ENCODE measurements around the gene MPP3. TPM values are rescaled to one million over a fixed set of nuclear protein-coding genes. Genes with fewer than 3 reads are reported as not detected.

MPP3 gene
- total and polyA plus RNA-seq, 3 donors from 2014 or later: 5.9 to 18.2 (median 16.7) TPM

GRCh38 chr17:43817826-43818225 lies 15.1 kb downstream of the MPP3 start:
- H3K4me1 ChIP-seq: no peaks in the 10 kb centered on the region
- WGBS, 2 donors: 95 to 97% methylated on average over 5 to 9 of the region's 9 CpGs
- intact Hi-C loops (cut with DNase I; ENCODE audit: low total_unique reads): no loop called here
- H3K36me3 ChIP-seq (ENCODE audit: low read depth, missing control alignments): no peaks in the 10 kb centered on the region
- no peak for DNase-seq
- TF ChIP-seq POLR2A (IDR thresholded peaks at IDR 0.05): no peak
- TF ChIP-seq, protein P1, sequence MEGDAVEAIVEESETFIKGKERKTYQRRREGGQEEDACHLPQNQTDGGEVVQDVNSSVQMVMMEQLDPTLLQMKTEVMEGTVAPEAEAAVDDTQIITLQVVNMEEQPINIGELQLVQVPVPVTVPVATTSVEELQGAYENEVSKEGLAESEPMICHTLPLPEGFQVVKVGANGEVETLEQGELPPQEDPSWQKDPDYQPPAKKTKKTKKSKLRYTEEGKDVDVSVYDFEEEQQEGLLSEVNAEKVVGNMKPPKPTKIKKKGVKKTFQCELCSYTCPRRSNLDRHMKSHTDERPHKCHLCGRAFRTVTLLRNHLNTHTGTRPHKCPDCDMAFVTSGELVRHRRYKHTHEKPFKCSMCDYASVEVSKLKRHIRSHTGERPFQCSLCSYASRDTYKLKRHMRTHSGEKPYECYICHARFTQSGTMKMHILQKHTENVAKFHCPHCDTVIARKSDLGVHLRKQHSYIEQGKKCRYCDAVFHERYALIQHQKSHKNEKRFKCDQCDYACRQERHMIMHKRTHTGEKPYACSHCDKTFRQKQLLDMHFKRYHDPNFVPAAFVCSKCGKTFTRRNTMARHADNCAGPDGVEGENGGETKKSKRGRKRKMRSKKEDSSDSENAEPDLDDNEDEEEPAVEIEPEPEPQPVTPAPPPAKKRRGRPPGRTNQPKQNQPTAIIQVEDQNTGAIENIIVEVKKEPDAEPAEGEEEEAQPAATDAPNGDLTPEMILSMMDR (IDR thresholded peaks at IDR 0.05): no peak
- no peaks in the 10 kb centered on the region for H3K27me3 ChIP-seq
- no peaks in the 10 kb centered on the region for H3K9me3 ChIP-seq
- H3K27ac ChIP-seq: no peak overlapping the region
- no peak overlapping the region for H3K4me3 ChIP-seq

DNA sequence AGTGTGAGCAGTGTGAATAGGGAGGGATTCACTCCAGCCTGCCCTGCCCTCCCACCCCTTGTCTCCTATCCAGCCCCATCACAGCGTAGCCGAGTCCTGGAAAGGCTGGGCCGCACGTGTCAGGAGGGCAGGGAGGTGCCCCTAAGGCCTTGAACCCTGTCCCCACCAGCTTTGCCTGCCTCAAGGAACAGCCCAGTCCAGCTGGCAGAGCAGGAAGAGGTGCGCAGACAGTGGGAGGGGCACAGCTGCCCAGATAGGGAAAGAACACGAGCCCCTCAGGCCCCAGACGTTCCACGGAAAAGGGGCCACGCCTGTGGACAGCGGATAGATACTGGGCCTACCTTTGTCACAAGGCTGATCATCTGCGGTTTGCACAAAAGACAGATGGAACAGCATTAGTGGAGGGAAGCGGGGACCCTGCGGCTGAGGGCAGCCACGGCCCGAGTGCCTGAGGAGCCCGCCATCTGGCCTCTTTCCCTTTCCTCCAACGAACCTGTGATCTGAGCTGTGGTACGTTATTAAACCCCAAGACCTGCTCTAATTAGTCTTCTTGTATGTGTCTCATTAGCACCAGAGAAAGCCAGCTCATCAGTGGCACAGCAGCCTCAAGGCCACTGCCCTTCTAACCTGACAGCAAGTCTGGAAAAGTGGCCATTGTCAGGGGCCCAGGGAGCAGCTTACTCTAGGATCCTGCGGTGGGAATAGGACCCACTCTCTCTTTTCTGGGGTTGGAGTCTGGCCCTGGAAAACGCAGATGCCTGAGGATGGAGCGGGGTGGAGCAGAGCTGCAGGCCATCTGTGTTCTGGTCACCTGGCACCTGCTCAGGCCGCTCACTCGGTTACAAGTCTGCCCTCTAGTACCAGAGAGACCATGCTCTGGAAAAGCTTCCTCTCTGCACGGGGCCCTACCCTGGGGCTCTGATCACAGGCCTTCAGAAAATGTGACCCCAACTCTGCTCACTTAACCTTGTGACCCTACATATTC lies 16.3 kb downstream of the MPP3 start:
- intact Hi-C loops (cut with DNase I; ENCODE audit: low total_unique reads): no loop called here
- no peak for TF ChIP-seq POLR2A (IDR thresholded peaks at IDR 0.05)
- TF ChIP-seq, protein P1 (IDR thresholded peaks at IDR 0.05): no peak
- no peaks in the 10 kb centered on the region for H3K36me3 ChIP-seq (ENCODE audit: low read depth, missing control alignments)
- no peak overlapping the region for H3K4me3 ChIP-seq
- no peak for DNase-seq
- no peaks in the 10 kb centered on the region for H3K27me3 ChIP-seq
- H3K9me3 ChIP-seq: no peaks in the 10 kb centered on the region
- no peak overlapping the region for H3K27ac ChIP-seq
- 87 to 88% methylated on average over 19 to 24 of the region's 24 CpGs for WGBS, 2 donors
- no peaks in the 10 kb centered on the region for H3K4me1 ChIP-seq

DNA sequence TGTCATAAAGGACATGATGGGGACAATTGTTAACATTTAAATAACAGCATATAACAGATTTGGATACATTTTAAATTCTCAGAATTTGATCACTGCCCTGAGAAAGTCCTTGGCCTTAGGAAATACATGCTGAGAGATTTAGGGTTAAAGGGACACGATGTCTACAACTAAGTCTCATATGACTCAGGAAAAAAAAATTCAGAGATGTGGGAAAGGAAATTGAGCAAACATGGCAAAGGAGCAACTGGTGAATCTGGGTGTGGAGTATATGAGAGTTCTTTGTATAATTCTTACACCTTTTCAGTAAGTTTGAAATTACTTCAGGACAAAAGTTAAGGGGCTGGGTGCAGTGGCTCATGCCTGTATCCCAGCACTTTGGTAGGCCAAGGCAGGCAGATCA lies 18.2 kb downstream of the MPP3 start:
- Histone ChIP-seq H3K36me3 (ENCODE audit: low read depth, missing control alignments) (no peaks in the 10 kb centered on the region), H3K9me3 (no peaks in the 10 kb centered on the region), H3K27me3 (no peaks in the 10 kb centered on the region), H3K4me1 (no peaks in the 10 kb centered on the region), H3K4me3 (no peak overlapping the region), H3K27ac (no peak overlapping the region)
- intact Hi-C loops (cut with DNase I; ENCODE audit: low total_unique reads): no loop called here
- TF ChIP-seq POLR2A (IDR thresholded peaks at IDR 0.05): no peak
- TF ChIP-seq, protein P1 (IDR thresholded peaks at IDR 0.05): no peak
- 32% methylated on average over 1 of the region's 1 CpG for WGBS, 2 donors
- DNase-seq: no peak

GRCh38 chr17:43814026-43814425 lies 18.9 kb downstream of the MPP3 start:
- intact Hi-C loops (cut with DNase I; ENCODE audit: low total_unique reads): no loop called here
- TF ChIP-seq, protein P1 (IDR thresholded peaks at IDR 0.05): no peak
- no peak for TF ChIP-seq POLR2A (IDR thresholded peaks at IDR 0.05)
- Histone ChIP-seq H3K4me3 (no peak overlapping the region), H3K27me3 (no peaks in the 10 kb centered on the region), H3K9me3 (no peaks in the 10 kb centered on the region), H3K36me3 (ENCODE audit: low read depth, missing control alignments) (no peaks in the 10 kb centered on the region), H3K4me1 (no peaks in the 10 kb centered on the region), H3K27ac (no peak overlapping the region)
- DNase-seq: no peak
- 92% methylated on average over 10 to 12 of the region's 12 CpGs for WGBS, 2 donors

Data from testis (tissue), 3 donors.